ENCODE measurements around the gene UGP2.
"Not testable (repeated sequence)": the region's sequence is repeated elsewhere in the genome, so short reads cannot be mapped to it uniquely, and the experiment has no call there.

Gene UGP2

DNA sequence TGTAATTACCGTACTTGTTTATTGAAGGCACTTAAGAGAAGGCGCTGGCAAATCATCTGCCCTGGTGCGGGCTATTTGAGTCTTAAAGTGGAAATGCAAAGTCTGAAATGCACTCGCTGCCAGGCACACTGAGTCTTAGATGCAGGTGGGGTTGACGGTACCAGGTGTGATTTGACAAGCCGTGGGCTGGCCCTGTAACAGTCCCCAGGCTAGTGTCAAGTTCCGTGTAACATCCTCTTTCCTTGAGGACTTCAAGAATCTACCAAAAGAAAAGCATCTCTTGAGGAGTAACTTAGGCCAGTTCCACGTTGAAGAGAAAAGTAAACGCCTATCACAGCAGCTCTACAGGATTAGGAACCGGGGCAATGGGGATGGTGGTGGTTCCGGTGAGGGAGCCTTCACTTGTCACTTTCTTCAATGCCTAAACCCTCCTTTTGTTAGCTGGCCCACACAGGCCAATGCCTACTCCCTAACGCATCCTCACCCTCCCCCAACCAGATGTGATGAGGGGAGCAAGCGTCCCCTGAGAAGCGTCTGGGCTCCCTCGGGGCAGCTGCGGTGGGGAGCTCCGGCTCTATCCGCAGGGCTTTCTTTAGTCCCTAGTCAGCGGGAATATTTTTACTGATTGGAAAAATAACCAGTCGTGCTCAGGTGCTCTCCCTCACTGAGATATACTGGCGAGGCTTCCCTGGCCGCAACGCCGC lies 1.5 kb upstream of the UGP2 start:
- in situ Hi-C loops (cut with HindIII; ENCODE audit: low sequenced_read_pairs), result no loop called here

DNA sequence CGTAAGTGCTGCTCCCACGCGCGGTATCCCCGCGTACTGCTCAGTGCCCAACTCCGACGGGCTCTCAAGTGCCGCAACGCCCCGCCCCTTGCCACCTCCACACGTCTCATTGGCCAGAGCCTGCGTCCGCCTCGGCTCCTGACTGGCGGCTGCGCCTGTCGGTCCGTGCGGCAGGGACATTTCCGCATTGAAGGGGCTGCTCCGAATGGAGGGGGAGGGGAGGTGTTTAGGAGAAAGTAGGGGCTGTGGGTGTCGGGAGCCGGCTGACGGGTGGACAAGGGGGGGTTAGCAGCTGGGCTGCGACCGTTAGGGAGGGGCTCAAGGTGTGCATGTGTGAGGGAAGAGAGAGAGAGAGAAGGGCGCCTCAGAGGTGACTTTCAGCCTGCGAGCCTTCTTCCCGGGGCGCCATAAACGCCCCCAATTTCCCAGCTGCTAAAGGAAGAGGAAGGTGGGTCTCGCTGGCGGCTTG lies 877 bp upstream of the UGP2 start:
- in situ Hi-C loops (cut with HindIII; ENCODE audit: low sequenced_read_pairs), result no loop called here

DNA sequence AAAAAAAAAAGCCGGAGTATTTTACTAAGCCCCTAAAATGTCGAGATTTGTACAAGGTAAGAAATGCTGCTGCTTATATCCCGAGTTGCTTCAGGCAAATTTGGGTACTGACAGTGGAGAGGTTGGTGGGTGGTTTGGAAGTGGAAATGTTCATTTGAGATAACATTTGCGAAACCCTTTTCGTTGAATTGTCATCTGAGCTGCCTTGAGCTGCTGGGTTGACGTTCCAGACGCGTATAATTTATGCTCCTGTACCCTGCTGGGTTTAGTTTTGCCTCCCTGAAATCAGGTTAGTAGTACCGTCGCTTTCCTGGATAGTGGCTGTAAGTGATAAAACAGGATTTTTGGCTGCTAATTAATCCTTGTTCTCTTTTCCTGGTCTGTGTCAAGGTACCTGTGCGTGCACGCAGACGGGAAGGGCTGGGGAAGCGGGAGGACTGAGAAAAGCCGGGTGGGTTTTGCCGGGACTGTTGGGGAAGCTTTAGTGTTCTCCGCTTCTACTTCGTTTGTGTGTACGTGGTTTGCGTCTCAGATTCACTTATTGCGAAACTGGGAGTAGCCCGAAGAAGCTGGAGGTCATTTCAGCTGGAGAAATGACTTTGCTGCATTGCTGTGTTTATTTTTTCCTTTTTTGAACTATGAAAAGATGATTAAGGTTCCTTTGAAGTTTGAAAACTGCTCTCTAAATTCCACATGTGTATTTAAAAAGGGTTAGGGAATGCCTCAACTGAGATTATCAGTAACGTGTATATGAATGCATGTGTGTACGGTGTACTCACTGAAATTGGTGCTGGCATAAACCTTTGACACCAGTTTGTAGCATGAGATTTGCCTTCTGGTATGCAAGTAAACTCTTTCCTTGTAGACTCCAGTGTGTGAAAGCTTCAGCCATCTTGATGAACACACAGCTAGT lies 709 bp downstream of the UGP2 start:
- in situ Hi-C loops (cut with HindIII; ENCODE audit: low sequenced_read_pairs), result no loop called here

DNA sequence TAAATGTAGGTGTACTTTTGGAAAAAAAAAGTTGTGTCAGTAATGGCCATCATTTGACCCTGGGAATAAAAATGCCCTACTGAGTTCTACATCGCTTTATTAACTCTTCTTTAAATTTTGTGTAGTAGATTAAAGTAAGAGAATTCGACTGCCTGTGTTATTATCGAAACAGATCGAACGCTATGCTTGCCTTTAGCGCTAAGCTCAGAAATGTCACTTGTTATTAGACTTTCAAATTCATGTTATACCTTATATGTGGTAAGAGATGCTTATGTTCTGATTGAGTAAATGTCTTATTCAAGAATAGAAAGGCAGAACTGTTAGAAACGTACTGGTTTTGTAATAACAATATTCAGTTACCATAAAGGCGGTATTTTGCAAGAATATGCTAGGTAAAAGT lies 1.4 kb downstream of the UGP2 start:
- in situ Hi-C loops (cut with HindIII; ENCODE audit: low sequenced_read_pairs), result no loop called here

GRCh38 chr2:63843791-63844190 lies 2.1 kb downstream of the UGP2 start:
- in situ Hi-C loops (cut with HindIII; ENCODE audit: low sequenced_read_pairs), result no loop called here

DNA sequence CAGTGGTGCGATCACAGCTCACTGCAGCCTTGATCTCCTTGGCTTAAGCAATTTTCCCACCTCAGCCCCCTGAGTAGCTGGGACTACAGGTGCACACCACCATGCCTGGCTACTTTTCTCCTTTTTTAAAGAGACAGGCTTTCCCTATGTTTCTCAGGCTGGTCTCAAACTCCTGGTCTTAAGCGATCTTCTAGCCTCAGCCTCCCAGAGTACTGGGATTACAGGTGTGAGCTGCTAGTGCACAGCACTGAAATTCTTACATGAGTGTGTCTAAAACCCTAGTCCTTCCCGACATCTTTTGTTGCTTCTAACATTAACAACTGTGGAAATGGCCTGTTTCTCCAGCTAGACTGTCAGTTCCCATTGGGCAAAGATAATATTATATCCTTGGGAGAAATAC lies 2.9 kb downstream of the UGP2 start:
- in situ Hi-C loops (cut with HindIII; ENCODE audit: low sequenced_read_pairs), result no loop called here

- in situ Hi-C loops (cut with HindIII; ENCODE audit: low sequenced_read_pairs), result no loop called here
Observed at GRCh38 chr2:63845866-63846265, 4.2 kb downstream of the UGP2 start.

DNA sequence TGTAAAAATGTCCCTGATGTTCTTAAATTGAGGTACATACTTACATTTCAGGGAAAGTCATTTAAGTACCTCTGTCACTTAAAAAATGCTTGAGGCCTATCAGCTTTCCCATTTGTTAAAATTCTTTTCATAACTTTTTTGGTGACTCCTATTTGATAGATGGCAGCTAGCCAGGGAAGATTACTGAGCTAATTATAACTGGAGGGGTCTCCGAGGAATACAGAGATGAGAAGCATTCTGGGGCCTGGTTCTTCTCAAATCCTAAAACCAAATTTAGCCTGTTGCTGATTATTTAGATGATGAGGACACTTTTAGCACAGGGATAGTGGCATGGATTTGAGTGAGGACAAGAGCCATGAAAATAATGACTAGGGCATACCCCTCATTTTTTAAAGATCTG lies 4.8 kb downstream of the UGP2 start:
- in situ Hi-C loops (cut with HindIII; ENCODE audit: low sequenced_read_pairs), result no loop called here

DNA sequence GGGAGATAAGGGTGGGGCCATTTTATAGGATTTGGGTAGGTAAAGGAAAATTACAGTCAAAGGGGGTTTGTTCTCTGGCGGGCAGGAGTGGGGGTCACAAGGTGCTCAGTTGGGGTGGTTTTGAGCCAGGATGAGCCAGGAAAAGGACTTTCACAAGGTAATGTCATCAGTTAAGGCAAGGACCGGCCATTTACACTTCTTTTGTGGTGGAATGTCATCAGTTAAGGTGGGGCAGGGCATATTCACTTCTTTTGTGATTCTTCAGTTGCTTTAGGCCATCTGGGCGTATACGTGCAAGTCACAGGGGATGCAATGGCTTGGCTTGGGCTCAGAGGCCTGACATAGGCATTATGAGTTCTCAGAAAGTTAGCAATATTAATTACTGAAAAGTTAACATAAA lies 5.9 kb downstream of the UGP2 start:
- in situ Hi-C loops (cut with HindIII; ENCODE audit: low sequenced_read_pairs), result not testable (repeated sequence)

GRCh38 chr2:63849381-63850203 lies 7.9 kb downstream of the UGP2 start:
- in situ Hi-C loops (cut with HindIII; ENCODE audit: low sequenced_read_pairs), result no loop called here

DNA sequence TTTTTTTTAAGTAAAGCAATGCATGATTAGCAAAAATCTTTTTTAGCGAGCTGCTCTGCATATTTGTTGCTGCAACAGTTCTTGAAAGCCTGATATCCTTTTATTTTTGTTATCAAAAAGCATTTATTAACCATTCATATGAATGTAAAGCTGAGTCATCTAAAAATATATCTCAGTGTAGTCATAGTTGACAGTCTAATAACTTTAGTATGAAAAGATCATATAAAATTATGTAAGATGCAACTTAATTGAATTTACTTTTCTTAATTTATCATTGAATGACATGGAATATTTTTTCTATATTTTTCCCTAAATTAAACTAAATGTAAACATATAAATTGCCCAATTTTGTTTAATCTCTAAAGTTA lies 8.5 kb downstream of the UGP2 start:
- in situ Hi-C loops (cut with HindIII; ENCODE audit: low sequenced_read_pairs), result no loop called here

DNA sequence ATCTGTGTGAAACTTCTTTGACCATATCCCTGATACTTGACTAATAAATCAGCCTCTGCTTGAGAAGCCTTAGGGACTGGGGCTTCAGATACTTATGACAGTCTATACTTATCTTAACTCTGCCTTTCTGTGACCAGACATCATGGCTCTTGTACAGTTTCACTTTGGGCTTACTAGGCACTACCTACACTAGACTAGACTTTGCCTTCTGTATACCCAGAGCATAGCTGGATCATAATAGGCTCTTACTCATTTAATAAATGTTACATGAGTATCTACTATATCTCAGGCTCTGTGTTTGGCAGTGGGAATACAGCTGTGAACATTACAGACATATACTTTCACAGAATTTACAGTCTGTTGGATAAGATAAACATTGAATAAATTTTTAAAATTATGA lies 9.0 kb downstream of the UGP2 start:
- in situ Hi-C loops (cut with HindIII; ENCODE audit: low sequenced_read_pairs), result no loop called here

DNA sequence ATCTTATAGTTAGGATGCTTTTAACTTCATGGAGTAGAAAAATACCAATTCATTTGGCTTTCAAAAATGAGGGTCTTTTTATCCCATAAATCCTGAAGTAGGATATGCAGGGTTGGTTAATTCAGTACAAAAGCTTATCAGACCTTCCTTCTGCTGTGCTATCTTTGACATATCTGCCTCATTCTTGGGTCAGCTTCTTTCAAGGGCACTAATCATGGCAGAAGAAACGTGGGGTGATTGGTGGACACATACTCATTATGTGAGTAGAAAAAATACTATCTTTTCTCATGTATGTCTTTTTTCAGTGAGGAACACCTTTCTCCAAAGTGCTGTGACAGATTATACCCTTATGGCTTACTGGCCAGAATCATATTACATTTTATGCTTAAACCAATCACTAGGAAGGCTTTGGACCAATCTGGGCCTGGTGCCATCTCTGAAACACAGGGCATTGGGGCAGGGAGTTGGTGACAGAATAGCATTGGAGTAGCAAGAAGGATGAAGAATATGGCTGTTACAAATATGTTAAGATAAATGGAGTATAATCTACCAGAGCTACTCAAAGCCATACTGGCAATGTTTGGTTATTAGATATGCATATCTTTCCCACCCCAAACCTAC lies 10.1 kb downstream of the UGP2 start:
- in situ Hi-C loops (cut with HindIII; ENCODE audit: low sequenced_read_pairs), result no loop called here

DNA sequence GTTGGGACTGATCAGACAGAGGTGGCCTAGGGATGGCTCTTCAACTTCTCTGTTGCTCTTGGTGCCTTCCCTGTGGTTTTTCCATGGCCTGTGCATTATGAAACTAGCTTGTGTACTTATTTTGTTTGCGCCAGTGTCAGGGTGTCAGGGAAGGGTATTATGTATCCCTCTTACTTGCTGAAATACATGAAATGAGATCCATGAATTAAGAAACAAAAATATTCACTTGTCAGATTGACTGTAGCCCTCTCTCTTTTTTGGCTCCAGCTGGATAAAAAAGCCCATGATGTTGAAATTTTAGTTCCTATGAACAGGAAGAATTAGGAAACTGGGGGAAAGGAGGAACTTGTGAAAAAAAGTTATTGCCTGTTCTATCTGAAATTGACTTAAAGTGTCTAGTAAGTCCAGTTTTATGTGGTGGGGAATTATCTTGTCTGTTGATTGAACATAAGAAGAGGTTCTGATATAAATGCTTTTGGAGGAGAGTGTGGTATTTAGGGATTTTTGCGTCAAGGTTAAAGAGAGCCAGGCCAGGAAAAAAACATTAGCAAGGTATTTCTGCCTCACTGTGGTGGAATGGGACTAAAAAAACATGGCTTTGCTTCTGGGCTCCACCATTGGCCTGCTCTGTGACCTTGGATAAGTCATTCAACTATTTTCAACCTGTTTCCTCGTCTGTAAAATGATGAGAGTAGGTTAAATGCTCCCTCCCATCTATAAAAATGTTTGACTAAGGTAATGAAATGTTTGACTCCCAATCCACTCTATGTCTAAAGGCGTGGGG lies 12.0 kb downstream of the UGP2 start:
- in situ Hi-C loops (cut with HindIII; ENCODE audit: low sequenced_read_pairs), result no loop called here

- in situ Hi-C loops (cut with HindIII; ENCODE audit: low sequenced_read_pairs), result no loop called here
Observed at GRCh38 chr2:63855418-63856302, 14.0 kb downstream of the UGP2 start.

GRCh38 chr2:63856303-63856603 lies 14.6 kb downstream of the UGP2 start:
- in situ Hi-C loops (cut with HindIII; ENCODE audit: low sequenced_read_pairs), result no loop called here

DNA sequence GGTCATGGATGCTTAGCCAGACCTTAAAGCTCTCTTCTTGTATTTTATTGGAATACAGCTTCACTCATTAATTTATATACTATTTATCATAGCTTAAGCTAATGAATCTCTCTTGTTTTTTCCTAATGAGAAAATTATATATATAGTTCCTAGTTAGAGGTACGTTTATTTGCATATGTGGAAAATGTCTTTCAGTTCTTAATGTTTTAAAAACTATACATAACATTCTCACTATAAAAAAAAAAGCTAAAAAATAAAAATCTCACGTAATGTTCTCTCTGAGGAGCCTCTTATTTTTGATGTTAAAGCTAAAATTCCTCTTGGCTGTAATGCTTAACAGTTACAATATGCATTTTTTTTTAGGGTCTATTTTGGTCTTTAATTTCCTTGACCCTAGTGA lies 16.6 kb downstream of the UGP2 start:
- in situ Hi-C loops (cut with HindIII; ENCODE audit: low sequenced_read_pairs), result no loop called here

- in situ Hi-C loops (cut with HindIII; ENCODE audit: low sequenced_read_pairs), result no loop called here
Observed at GRCh38 chr2:63861220-63861822, 19.6 kb downstream of the UGP2 start.

DNA sequence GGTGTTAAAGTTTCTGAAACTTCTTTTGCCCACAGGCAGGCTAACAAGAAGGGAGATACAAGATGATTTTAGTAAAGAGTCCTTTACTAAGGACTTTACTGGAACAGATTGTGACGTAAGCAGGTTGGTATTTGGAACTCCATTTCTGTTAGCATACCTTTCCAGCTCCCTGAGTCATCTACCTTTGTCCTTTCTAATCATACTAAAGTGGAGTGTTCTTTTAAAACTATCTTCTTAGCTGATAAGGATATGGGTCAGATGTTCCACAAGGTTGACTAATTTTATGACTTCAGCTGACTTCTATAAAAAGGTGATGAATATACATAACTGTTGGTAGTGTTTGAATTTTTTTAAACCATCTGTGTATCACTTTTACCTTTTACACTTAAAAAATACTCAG lies 21.1 kb downstream of the UGP2 start:
- in situ Hi-C loops (cut with HindIII; ENCODE audit: low sequenced_read_pairs), result no loop called here

Data from DLD1 (cell line).